ENCODE data around the gene MPP3. TPM values are rescaled to one million over a fixed set of nuclear protein-coding genes. Genes with fewer than 3 reads are reported as not detected.

The MPP3 gene
- total RNA-seq, 4 donors from 2014 or later, result 1.6 to 16.1 (median 10.5) TPM

DNA sequence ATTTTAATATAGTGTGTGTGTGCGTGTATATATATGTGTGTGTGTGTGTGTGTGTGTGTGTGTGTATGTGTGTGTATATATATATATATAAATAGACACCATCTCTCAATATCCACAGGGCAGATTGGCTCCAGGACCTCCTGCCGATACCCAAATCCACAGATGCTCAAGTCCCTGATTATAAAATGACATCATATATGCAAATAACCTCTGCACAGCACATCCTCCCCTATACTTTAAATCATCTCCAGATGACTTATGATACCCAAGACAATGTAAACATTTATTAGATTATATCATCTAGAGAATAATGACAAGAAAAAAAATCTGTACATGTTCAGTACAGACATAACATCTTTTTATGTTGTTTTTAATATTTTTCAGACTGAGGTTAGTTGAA lies 62.0 kb downstream of the MPP3 start:
- H3K4me3 ChIP-seq, result no peak overlapping the region
- H3K4me1 ChIP-seq, result peaks cover 0 to 10% (median 0%) of the 10 kb centered on the region in 4 donors
- peaks cover 0 to 75% (median 0%) of the 10 kb centered on the region in 3 donors for H3K36me3 ChIP-seq
- no peaks in the 10 kb centered on the region for H3K9me3 ChIP-seq
- TF ChIP-seq, protein P1, sequence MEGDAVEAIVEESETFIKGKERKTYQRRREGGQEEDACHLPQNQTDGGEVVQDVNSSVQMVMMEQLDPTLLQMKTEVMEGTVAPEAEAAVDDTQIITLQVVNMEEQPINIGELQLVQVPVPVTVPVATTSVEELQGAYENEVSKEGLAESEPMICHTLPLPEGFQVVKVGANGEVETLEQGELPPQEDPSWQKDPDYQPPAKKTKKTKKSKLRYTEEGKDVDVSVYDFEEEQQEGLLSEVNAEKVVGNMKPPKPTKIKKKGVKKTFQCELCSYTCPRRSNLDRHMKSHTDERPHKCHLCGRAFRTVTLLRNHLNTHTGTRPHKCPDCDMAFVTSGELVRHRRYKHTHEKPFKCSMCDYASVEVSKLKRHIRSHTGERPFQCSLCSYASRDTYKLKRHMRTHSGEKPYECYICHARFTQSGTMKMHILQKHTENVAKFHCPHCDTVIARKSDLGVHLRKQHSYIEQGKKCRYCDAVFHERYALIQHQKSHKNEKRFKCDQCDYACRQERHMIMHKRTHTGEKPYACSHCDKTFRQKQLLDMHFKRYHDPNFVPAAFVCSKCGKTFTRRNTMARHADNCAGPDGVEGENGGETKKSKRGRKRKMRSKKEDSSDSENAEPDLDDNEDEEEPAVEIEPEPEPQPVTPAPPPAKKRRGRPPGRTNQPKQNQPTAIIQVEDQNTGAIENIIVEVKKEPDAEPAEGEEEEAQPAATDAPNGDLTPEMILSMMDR (IDR thresholded peaks at IDR 0.05), result no peak
- no peak for TF ChIP-seq POLR2A (IDR thresholded peaks at IDR 0.05)
- DNase-seq, result no peak
- no peaks in the 10 kb centered on the region for H3K27me3 ChIP-seq
- no peak overlapping the region for H3K27ac ChIP-seq

DNA sequence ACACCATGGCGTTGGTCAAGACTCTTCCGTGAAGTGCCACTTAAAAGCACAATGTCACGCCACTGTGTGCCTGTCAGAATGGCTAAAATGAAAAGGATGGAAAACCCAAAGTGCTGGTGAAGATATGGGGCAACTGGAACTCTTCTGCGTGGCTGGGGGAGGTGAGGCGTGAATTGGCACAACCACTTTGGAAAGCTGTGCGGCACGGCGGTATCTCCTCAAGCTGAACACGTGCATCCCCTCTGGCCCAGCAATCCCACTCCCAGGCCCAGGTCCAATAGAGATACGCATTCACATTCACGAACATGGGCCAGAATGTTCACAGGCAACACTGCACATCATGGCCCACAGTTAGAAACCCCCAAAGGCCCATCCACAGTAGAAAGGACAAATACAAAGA lies 63.1 kb downstream of the MPP3 start:
- Histone ChIP-seq H3K27ac (no peak overlapping the region), H3K9me3 (no peaks in the 10 kb centered on the region), H3K27me3 (no peaks in the 10 kb centered on the region), H3K4me1 (peaks cover 0 to 10% (median 0%) of the 10 kb centered on the region in 4 donors), H3K36me3 (peaks cover 0 to 67% (median 0%) of the 10 kb centered on the region in 3 donors), H3K4me3 (no peak overlapping the region)
- TF ChIP-seq POLR2A (IDR thresholded peaks at IDR 0.05), result no peak
- DNase-seq, result no peak

DNA sequence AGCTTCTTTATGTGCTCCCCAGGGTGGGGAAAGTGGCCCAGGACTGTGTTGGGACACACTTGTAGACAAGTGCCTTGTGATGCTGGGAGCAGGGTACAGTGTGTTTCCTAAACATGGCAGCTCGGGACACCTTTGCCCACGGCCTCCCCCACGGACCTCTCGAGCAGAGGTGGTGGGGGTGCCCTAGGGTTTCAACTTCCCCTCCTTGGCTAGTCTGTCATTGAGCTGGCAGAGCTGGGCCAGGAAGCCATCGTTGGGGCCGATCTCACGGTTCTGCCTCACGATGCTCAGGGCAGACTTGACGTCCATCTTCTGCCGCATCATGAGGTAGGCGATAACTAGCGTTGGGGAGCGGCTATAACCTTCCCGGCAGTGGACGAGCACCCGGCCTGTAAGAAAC lies 63.5 kb downstream of the MPP3 start:
- Histone ChIP-seq H3K27me3 (no peaks in the 10 kb centered on the region), H3K4me3 (no peak overlapping the region), H3K27ac (no peak overlapping the region), H3K4me1 (peaks cover 0 to 10% (median 0%) of the 10 kb centered on the region in 4 donors), H3K9me3 (no peaks in the 10 kb centered on the region), H3K36me3 (peaks cover 0 to 63% (median 0%) of the 10 kb centered on the region in 3 donors)
- DNase-seq, result no peak
- TF ChIP-seq, protein P1 (IDR thresholded peaks at IDR 0.05), result no peak
- no peak for TF ChIP-seq POLR2A (IDR thresholded peaks at IDR 0.05)

DNA sequence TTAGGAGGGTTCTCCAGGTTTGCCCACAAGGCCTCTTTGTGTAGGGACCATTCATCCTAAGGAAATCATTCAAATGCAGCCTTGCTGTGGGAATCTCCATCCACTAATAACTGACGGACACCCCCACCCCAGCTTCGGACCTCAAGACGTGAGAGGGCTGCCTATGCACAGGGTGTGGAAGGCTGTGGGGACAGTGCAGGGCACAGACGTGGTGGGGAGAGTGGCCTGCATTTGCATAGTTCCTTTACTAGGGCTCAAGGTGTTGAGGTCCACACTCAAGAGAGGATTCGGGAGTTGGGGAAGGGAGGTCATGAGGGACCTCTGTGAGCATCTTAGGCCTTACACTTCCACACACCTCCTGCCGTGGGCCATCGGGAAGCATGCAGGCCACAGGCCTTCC lies 64.0 kb downstream of the MPP3 start:
- DNase-seq, result no peak

DNA sequence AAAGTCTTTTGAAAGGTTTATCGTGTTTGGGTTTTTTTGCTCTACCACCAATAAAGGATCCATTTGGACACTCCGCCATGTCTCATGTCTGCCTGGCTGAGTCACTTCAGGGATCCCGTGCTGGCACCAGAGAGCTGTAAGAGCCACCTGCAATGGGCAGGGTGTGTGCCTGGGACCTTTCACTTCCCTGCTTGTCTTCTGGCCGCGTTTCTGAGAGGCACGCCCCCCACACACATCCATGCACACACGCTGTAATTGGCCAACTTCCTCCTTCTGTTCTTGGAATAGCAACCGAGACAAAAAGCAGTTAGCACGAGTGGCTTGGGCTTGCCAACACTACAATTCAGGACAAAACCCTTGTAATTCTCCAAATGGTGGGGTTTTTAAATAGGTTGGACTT lies 64.6 kb downstream of the MPP3 start:
- Histone ChIP-seq H3K27me3 (no peaks in the 10 kb centered on the region), H3K4me1 (peaks cover 0 to 10% (median 0%) of the 10 kb centered on the region in 4 donors), H3K9me3 (no peaks in the 10 kb centered on the region), H3K27ac (no peak overlapping the region), H3K36me3 (peaks cover 0 to 53% (median 0%) of the 10 kb centered on the region in 3 donors), H3K4me3 (no peak overlapping the region)
- DNase-seq, result peak in 2 of 3 donors; percentile 27 to 53
- no peak for TF ChIP-seq POLR2A (IDR thresholded peaks at IDR 0.05)
- TF ChIP-seq, protein P1 (IDR thresholded peaks at IDR 0.05), result no peak

More for the DNA sequence above, 64.0 kb downstream of the MPP3 start:
- no peak overlapping the region for H3K4me3 ChIP-seq
- no peaks in the 10 kb centered on the region for H3K9me3 ChIP-seq
- peaks cover 0 to 10% (median 0%) of the 10 kb centered on the region in 4 donors for H3K4me1 ChIP-seq
- no peak overlapping the region for H3K27ac ChIP-seq
- no peaks in the 10 kb centered on the region for H3K27me3 ChIP-seq
- H3K36me3 ChIP-seq, result peaks cover 0 to 58% (median 0%) of the 10 kb centered on the region in 3 donors
- no peak for TF ChIP-seq POLR2A (IDR thresholded peaks at IDR 0.05)
- TF ChIP-seq, protein P1 (IDR thresholded peaks at IDR 0.05), result no peak

DNA sequence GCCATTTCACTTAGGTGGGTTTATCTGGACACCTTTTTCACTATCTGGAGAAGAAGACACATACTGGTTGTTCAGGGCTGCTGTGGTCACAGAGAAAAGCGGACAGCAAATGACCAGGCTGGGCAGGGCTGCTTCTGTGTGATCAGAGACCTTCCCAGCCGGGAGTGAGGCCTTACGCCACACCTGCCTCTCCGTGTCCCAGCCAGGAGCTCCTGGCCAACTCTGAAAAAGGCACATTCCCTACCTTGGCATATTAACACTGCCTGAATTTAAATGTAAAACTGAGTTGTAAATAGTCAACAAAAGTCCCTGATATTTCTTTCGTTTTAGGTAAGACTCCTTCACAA lies 65.3 kb downstream of the MPP3 start:
- H3K4me3 ChIP-seq, result no peak overlapping the region
- no peak for TF ChIP-seq POLR2A (IDR thresholded peaks at IDR 0.05)
- TF ChIP-seq, protein P1 (IDR thresholded peaks at IDR 0.05), result no peak
- no peaks in the 10 kb centered on the region for H3K27me3 ChIP-seq
- H3K27ac ChIP-seq, result no peak overlapping the region
- peaks cover 0 to 5% (median 0%) of the 10 kb centered on the region in 4 donors for H3K4me1 ChIP-seq
- DNase-seq, result no peak
- H3K36me3 ChIP-seq, result peaks cover 0 to 46% (median 0%) of the 10 kb centered on the region in 3 donors
- no peaks in the 10 kb centered on the region for H3K9me3 ChIP-seq
